Adrenal gland (tissue), 5 donors: ENCODE results near the gene LRCH1.

Experiments
- POLR2A ChIP-seq, 2 donors: fragments of 450-650 bp; IDR thresholded peaks; one replicate each; pipeline ENCODE4 v1.6.1; 2017; ENCODE audit warnings: antibody characterized with exemption in 2 of 2, mild to moderate bottlenecking in 2 of 2, moderate library complexity in 1 of 2
- TF ChIP-seq, protein P1 (sequence below), 6 experiments: fragments of 450-650 bp in 4 of 6; fragments of 200-600 bp in 2 of 6; sonication (generic) in 1 of 6; IDR thresholded peaks; 1 replicate in 5 of 6; 2 replicates in 1 of 6; pipeline versions ENCODE4 v1.5.1 to v1.8.0; 2016 to 2021; ENCODE audit warnings: antibody characterized with exemption in 6 of 6, mild to moderate bottlenecking in 2 of 6, moderate library complexity in 1 of 6
- donor health status: DM: no; HTN: no; CAD: no.

DNA sequence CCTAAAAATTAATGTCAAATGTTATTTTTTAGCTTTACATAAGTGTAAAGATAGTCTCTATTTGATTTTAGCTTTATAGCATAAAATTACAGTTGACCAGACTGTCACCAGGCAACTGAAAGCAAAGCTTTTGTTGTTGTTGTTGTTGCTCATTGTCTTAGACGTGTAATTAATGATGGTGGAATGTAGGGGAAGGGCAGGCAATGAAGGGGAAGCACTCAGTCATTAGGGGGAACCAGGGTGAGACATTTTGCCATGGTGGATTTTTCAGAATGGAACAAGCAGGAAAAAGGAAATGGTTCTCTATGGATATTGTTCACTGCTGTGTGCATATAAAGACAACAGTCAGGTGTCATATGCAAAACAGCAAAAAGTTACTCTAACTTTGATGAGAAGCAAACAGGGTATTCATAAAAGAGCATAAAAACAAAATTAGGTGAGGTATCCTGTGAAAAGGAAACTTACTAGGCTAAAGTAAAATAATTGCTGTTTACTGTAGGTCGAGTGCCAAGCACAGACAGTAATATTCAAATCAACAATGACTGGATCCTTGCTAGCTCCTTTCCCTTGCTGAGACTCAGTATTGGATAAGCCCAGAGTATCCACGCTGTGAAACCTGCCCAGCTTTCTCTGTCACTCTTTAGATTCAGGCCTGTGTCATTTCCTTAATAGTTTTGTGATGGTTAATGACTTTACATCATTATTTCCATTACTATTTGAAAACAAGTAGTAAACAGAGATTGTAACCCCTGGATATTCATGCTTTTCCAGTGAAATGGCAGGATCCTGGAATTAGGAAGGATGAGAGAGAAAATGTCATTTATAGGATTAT lies 110.5 kb downstream of the LRCH1 start:
- TF ChIP-seq, protein P1, sequence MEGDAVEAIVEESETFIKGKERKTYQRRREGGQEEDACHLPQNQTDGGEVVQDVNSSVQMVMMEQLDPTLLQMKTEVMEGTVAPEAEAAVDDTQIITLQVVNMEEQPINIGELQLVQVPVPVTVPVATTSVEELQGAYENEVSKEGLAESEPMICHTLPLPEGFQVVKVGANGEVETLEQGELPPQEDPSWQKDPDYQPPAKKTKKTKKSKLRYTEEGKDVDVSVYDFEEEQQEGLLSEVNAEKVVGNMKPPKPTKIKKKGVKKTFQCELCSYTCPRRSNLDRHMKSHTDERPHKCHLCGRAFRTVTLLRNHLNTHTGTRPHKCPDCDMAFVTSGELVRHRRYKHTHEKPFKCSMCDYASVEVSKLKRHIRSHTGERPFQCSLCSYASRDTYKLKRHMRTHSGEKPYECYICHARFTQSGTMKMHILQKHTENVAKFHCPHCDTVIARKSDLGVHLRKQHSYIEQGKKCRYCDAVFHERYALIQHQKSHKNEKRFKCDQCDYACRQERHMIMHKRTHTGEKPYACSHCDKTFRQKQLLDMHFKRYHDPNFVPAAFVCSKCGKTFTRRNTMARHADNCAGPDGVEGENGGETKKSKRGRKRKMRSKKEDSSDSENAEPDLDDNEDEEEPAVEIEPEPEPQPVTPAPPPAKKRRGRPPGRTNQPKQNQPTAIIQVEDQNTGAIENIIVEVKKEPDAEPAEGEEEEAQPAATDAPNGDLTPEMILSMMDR (IDR thresholded peaks at IDR 0.05) = no peak
- TF ChIP-seq POLR2A (IDR thresholded peaks at IDR 0.05) = no peak
